Right lobe of liver (tissue), 4 donors: ENCODE results near the gene RASGRF2.

ENCODE experiments used
- POLR2A ChIP-seq: fragments of 450-650 bp; IDR thresholded peaks from one replicate; pipeline ENCODE4 v1.6.1; 2017; ENCODE audit warnings: antibody characterized with exemption, mild to moderate bottlenecking
- TF ChIP-seq, protein P1 (sequence below), 4 donors: fragments of 200-600 bp in 3 of 4; fragments of 450-650 bp in 1 of 4; IDR thresholded peaks; one replicate each; pipeline versions ENCODE4 v1.5.1 to v1.8.0; 2016 to 2022; ENCODE audit warnings: antibody characterized with exemption in 4 of 4, mild to moderate bottlenecking in 2 of 4
- donor health status: DM: no; HTN: no; CAD: no.
- donor health status: DM: no; HTN: no; CAD: no.
- donor health status: DM: no; HTN: yes; CAD: no.

DNA sequence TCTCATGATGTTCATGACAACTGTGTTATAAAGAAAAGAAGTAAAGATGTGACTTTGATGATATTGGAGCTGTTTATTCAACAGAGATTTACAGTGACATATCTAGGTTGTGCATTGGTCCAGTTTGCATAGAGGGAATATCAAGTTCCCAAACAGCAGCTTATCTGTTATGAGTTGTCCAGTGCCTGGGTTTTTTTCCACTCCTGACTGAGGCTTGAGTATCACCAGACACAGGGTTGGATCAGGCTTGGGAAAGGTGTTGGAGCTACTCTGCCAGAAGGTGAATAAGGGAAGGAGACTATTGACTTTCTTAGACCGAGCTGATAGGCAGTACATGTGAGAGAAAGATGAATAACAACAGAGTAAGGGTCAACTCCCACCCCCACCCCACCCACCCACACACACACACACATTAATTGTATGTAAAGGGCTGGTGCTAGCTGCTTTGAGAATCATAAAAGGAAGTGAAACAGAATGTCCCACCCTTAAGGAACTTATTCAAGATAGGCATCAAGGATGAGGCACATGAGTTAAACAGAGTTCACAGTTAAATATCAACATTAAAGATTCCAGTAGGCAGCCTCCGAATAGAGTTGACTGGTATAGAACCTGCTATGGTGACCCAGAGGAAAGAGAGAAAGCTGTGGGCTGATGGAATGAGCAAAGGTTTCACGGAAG lies 33.0 kb upstream of the RASGRF2 start:
- TF ChIP-seq, protein P1, sequence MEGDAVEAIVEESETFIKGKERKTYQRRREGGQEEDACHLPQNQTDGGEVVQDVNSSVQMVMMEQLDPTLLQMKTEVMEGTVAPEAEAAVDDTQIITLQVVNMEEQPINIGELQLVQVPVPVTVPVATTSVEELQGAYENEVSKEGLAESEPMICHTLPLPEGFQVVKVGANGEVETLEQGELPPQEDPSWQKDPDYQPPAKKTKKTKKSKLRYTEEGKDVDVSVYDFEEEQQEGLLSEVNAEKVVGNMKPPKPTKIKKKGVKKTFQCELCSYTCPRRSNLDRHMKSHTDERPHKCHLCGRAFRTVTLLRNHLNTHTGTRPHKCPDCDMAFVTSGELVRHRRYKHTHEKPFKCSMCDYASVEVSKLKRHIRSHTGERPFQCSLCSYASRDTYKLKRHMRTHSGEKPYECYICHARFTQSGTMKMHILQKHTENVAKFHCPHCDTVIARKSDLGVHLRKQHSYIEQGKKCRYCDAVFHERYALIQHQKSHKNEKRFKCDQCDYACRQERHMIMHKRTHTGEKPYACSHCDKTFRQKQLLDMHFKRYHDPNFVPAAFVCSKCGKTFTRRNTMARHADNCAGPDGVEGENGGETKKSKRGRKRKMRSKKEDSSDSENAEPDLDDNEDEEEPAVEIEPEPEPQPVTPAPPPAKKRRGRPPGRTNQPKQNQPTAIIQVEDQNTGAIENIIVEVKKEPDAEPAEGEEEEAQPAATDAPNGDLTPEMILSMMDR (IDR thresholded peaks at IDR 0.05): no peak
- TF ChIP-seq POLR2A: no peak
